Calu3 (cell line): Measurements from ENCODE around the gene OCEL1. TPM values are rescaled to one million over a fixed set of nuclear protein-coding genes. Genes with fewer than 3 reads are reported as not detected.

Experiments
- BruUV-seq: library from RNA; stranded (reverse); fragments of 400-500 nt; replicated peaks from 2 replicates; lab custom pipeline; 2021; lab: Mats Ljungman, UMichigan
- CTCF ChIA-PET: fragments of 300-600 bp; sonication (Branson Sonifier 250); formaldehyde crosslinking; loops from one replicate; lab custom pipeline; 2022; ENCODE audit warnings: antibody characterized with exemption; lab: Charles Lee
- DNase-seq: peaks from one replicate; pipeline ENCODE4 v3.0.0; 2022
- H3K27ac Mint-ChIP-seq: one replicate; pipeline ENCODE4 v1.8.0; 2022; ENCODE audit warnings: mixed read lengths; ENCODE audit not compliant: unreplicated experiment
- H3K27me3 Mint-ChIP-seq: one replicate; pipeline ENCODE4 v1.8.0; 2022; ENCODE audit warnings: mixed read lengths; ENCODE audit not compliant: unreplicated experiment
- H3K36me3 Mint-ChIP-seq: one replicate; pipeline ENCODE4 v1.8.0; 2022; ENCODE audit warnings: mild to moderate bottlenecking, moderate library complexity, mixed read lengths; ENCODE audit not compliant: insufficient read depth, unreplicated experiment
- H3K4me1 Mint-ChIP-seq: one replicate; pipeline ENCODE4 v1.8.0; 2022; ENCODE audit warnings: mild to moderate bottlenecking, low read depth, mixed read lengths; ENCODE audit not compliant: unreplicated experiment
- H3K4me3 Mint-ChIP-seq: one replicate; pipeline ENCODE4 v1.8.0; 2022; ENCODE audit warnings: mild to moderate bottlenecking, low read depth, moderate library complexity, mixed read lengths; ENCODE audit not compliant: unreplicated experiment
- H3K9me3 Mint-ChIP-seq: one replicate; pipeline ENCODE4 v1.8.0; 2022; ENCODE audit warnings: low read depth, mixed read lengths; ENCODE audit not compliant: unreplicated experiment
- intact Hi-C: fragments of 100-400 bp; cut with micrococcal nuclease; formaldehyde crosslinking; loops from one replicate; pipeline ENCODE4 v1.10.0; 2022; ENCODE audit not compliant: unreplicated experiment
- total RNA-seq: library from RNA; stranded (reverse); gene quantifications from 2 replicates; pipeline ENCODE4 v1.2.3, GENCODE V29; 2022
- TF ChIP-seq, protein P1 (sequence below): fragments of 200-600 bp; IDR thresholded peaks from one replicate; pipeline ENCODE4 v1.8.0; 2022; ENCODE audit warnings: antibody characterized with exemption; ENCODE audit not compliant: unreplicated experiment

Gene OCEL1
- total RNA-seq, 1 experiment from 2014 or later: 12.2 TPM

DNA sequence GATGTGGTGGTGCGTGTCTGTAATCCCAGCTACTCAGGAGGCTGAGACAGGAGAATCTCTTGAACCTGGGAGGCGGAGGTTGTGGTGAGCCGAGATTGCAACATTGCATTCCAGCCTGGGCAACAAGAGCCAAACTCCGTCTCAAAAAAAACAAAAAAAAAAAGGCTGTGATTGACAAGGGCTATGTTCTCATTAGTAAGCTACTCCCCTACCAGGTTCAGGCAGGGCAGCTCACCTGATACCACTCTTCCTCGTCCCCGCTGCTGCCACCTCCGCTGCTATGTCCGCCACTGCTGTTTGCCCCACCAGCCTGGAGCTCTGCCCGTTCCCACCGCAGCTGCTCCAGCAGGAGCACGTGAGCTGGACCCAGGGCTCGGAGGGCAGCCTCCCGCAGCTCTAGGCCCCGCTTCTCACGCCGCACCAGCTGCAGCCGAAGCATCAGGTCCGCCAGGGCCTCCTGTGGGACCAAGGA, 29.2 kb downstream of the OCEL1 start:
- H3K4me1 Mint-ChIP-seq: peaks cover 8% of the 10 kb centered on the region
- H3K27me3 Mint-ChIP-seq: no peaks in the 10 kb centered on the region
- H3K4me3 Mint-ChIP-seq: no peak overlapping the region
- CTCF ChIA-PET: interaction anchor here (0.7 kb wide), 1 partner anchor 1010 kb away, joined by 4 read pairs; no protein-coding TSS in a partner anchor
- intact Hi-C loops: no loop called here
- H3K36me3 Mint-ChIP-seq: no peaks in the 10 kb centered on the region
- TF ChIP-seq, protein P1, sequence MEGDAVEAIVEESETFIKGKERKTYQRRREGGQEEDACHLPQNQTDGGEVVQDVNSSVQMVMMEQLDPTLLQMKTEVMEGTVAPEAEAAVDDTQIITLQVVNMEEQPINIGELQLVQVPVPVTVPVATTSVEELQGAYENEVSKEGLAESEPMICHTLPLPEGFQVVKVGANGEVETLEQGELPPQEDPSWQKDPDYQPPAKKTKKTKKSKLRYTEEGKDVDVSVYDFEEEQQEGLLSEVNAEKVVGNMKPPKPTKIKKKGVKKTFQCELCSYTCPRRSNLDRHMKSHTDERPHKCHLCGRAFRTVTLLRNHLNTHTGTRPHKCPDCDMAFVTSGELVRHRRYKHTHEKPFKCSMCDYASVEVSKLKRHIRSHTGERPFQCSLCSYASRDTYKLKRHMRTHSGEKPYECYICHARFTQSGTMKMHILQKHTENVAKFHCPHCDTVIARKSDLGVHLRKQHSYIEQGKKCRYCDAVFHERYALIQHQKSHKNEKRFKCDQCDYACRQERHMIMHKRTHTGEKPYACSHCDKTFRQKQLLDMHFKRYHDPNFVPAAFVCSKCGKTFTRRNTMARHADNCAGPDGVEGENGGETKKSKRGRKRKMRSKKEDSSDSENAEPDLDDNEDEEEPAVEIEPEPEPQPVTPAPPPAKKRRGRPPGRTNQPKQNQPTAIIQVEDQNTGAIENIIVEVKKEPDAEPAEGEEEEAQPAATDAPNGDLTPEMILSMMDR: no peak
- peak; percentile 40 for DNase-seq
- peak overlapping the region; percentile 42 for H3K27ac Mint-ChIP-seq
- no peaks in the 10 kb centered on the region for H3K9me3 Mint-ChIP-seq
- BruUV-seq: no TSS peak

GRCh38 chr19:17256130-17256529, 30.1 kb downstream of the OCEL1 start:
- intact Hi-C loops: no loop called here
- Mint-ChIP-seq H3K4me3 (no peak overlapping the region), H3K36me3 (no peaks in the 10 kb centered on the region), H3K27ac (no peak overlapping the region), H3K27me3 (no peaks in the 10 kb centered on the region), H3K9me3 (no peaks in the 10 kb centered on the region), H3K4me1 (peaks cover 16% of the 10 kb centered on the region)
- CTCF ChIA-PET: interaction anchor here (0.6 kb wide), 1 partner anchor 52 kb away, joined by 4 read pairs; no protein-coding TSS in a partner anchor
- TF ChIP-seq, protein P1: no peak
- BruUV-seq: no TSS peak
- no peak for DNase-seq

DNA sequence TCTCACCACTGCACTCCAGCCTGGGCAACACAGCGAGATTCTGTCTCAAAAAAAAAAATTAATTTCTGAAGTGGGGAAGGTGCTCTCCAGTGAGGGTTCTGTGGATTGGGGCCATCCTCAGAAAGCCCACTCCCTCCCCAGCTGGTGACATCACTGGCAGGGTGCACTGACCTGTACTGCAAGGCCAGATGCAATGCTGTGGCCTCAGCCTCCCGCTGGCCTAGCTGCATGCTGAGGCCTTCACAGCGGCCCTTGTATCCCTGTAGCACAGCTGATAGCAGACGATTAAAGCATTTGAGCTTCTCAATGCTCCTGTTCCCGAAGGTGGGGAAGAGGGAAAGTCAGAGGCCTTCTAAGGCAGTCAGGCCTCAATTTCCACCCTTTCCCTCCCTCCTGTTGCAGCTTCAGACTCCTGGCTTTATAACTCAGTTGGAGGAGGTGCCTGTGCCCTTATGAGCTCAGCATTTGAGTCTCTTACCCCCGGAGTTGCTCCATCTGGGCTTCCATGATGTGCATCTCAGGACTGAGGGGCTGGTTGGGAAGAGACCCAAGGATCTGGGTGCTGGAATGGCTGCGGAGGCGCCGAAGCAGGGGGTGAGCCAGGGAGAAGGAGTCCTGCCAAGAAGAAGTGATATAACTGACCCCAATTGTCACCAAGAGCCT, 33.2 kb downstream of the OCEL1 start:
- intact Hi-C loops: no loop called here
- CTCF ChIA-PET: no interaction called here
- no TSS peak for BruUV-seq
- TF ChIP-seq, protein P1: no peak
- peaks cover 17% of the 10 kb centered on the region for H3K4me1 Mint-ChIP-seq
- no peaks in the 10 kb centered on the region for H3K27me3 Mint-ChIP-seq
- H3K36me3 Mint-ChIP-seq: no peaks in the 10 kb centered on the region
- no peak for DNase-seq
- H3K27ac Mint-ChIP-seq: no peak overlapping the region
- H3K4me3 Mint-ChIP-seq: no peak overlapping the region
- H3K9me3 Mint-ChIP-seq: no peaks in the 10 kb centered on the region

DNA sequence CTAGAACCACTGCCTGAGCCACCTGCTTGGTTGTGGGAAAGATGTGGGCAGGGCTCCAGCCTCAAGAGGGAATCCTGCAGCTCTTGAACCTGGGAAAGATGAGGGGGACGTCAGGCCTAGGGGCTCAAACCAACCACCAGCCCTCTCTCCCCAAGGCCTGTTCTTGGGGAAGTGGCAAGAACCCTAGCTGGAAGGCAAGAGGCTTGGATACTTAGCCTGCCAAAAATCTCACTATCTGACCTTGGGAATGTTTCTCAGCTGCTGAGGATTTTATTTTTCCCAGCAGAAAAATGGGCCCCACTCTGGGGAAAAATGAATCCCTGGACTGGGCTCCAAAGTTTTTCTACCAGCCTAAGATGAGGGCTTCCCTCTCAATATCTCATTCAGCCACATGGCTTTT, 33.9 kb downstream of the OCEL1 start:
- no peaks in the 10 kb centered on the region for H3K27me3 Mint-ChIP-seq
- peaks cover 20% of the 10 kb centered on the region for H3K4me1 Mint-ChIP-seq
- intact Hi-C loops: no loop called here
- no peaks in the 10 kb centered on the region for H3K9me3 Mint-ChIP-seq
- no peak overlapping the region for H3K27ac Mint-ChIP-seq
- no peak for DNase-seq
- H3K36me3 Mint-ChIP-seq: no peaks in the 10 kb centered on the region
- CTCF ChIA-PET: interaction anchor here (1.4 kb wide), 1 partner anchor 11 kb away, joined by 4 read pairs; no protein-coding TSS in a partner anchor
- no peak overlapping the region for H3K4me3 Mint-ChIP-seq
- no TSS peak for BruUV-seq
- TF ChIP-seq, protein P1: no peak
